ENCODE results near the gene TNFSF10. TPM values are rescaled to one million over a fixed set of nuclear protein-coding genes. Genes with fewer than 3 reads are reported as not detected.
"Not testable (repeated sequence)": the region's sequence is repeated elsewhere in the genome, so short reads cannot be mapped to it uniquely, and the experiment has no call there.

TNFSF10 gene
- total RNA-seq, 1 donor from 2014 or later, result 45.3 TPM

GRCh38 chr3:172546105-172546504 lies 22.9 kb upstream of the TNFSF10 start:
- ATAC-seq, result no peak
- no peak for DNase-seq (ENCODE audit: low spot score)

- ATAC-seq (no peak), DNase-seq (ENCODE audit: low spot score) (no peak)
These were observed 21.2 kb upstream of the TNFSF10 start for GRCh38 chr3:172544404-172544803.

- ATAC-seq (no peak), DNase-seq (ENCODE audit: low spot score) (no peak)
These were observed 20.7 kb upstream of the TNFSF10 start for GRCh38 chr3:172543884-172544283.

- no peak for ATAC-seq
- no peak for DNase-seq (ENCODE audit: low spot score)
These were observed 20.2 kb upstream of the TNFSF10 start for GRCh38 chr3:172543419-172543818.

GRCh38 chr3:172542999-172543398 lies 19.8 kb upstream of the TNFSF10 start:
- no peak for ATAC-seq
- no peak for DNase-seq (ENCODE audit: low spot score)

GRCh38 chr3:172541945-172542488 lies 18.8 kb upstream of the TNFSF10 start:
- DNase-seq (ENCODE audit: low spot score) (no peak), ATAC-seq (no peak)

GRCh38 chr3:172540049-172540448 lies 16.8 kb upstream of the TNFSF10 start:
- no peak for ATAC-seq
- DNase-seq (ENCODE audit: low spot score), result no peak

GRCh38 chr3:172539273-172539672 lies 16.0 kb upstream of the TNFSF10 start:
- ATAC-seq (peak; percentile 53), DNase-seq (ENCODE audit: low spot score) (no peak)

GRCh38 chr3:172538368-172539151 lies 15.3 kb upstream of the TNFSF10 start:
- no peak for DNase-seq (ENCODE audit: low spot score)
- no peak for ATAC-seq

- DNase-seq (ENCODE audit: low spot score) (no peak), ATAC-seq (no peak)
These were observed 14.4 kb upstream of the TNFSF10 start for GRCh38 chr3:172537507-172538158.

- ATAC-seq (no peak), DNase-seq (ENCODE audit: low spot score) (no peak)
These were observed 13.8 kb upstream of the TNFSF10 start for GRCh38 chr3:172536993-172537419.

- no peak for ATAC-seq
- DNase-seq (ENCODE audit: low spot score), result no peak
These were observed 13.3 kb upstream of the TNFSF10 start for GRCh38 chr3:172536505-172536904.

- DNase-seq (ENCODE audit: low spot score) (no peak), ATAC-seq (no peak)
These were observed 7.3 kb upstream of the TNFSF10 start for GRCh38 chr3:172530566-172530965.

- no peak for DNase-seq (ENCODE audit: low spot score)
- no peak for ATAC-seq
These were observed 6.9 kb upstream of the TNFSF10 start for GRCh38 chr3:172530101-172530561.

GRCh38 chr3:172528677-172529076 lies 5.4 kb upstream of the TNFSF10 start:
- ATAC-seq (peak; percentile 56), DNase-seq (ENCODE audit: low spot score) (no peak)

- DNase-seq (ENCODE audit: low spot score), result no peak
These were observed 4.1 kb upstream of the TNFSF10 start for GRCh38 chr3:172527306-172527705.

GRCh38 chr3:172525116-172525613 lies 1.9 kb upstream of the TNFSF10 start:
- DNase-seq (ENCODE audit: low spot score), result no peak
- ATAC-seq, result no peak

More at GRCh38 chr3:172527306-172527705, 4.1 kb upstream of the TNFSF10 start:
- ATAC-seq, result no peak

- DNase-seq (ENCODE audit: low spot score), result no peak
- ATAC-seq, result no peak
These were observed 1.4 kb upstream of the TNFSF10 start for GRCh38 chr3:172524611-172525010.

- ATAC-seq; DNase-seq (ENCODE audit: low spot score): not testable (repeated sequence)
These were observed 1.1 kb downstream of the TNFSF10 start for GRCh38 chr3:172521837-172522726.

- DNase-seq (ENCODE audit: low spot score) (no peak), ATAC-seq (no peak)
These were observed 2.9 kb downstream of the TNFSF10 start for GRCh38 chr3:172520301-172520831.
